NCI-H446 treated with DMSO at 0.1 percent for 48 hours (cell line): Measurements from ENCODE around the gene GPR107.

Experiments used
- DNase-seq: peaks from one replicate; lab custom pipeline; 2025; lab: John Stamatoyannopoulos, UW

GPR107 gene

GRCh38 chr9:130110166-130110565 is 56.5 kb downstream of the GPR107 start:
- DNase-seq, result no peak

GRCh38 chr9:130110596-130111021 is 56.9 kb downstream of the GPR107 start:
- DNase-seq, result no peak

- no peak for DNase-seq
Measured at GRCh38 chr9:130111786-130112537, 58.3 kb downstream of the GPR107 start.

GRCh38 chr9:130112538-130113151 is 58.9 kb downstream of the GPR107 start:
- no peak for DNase-seq

DNA sequence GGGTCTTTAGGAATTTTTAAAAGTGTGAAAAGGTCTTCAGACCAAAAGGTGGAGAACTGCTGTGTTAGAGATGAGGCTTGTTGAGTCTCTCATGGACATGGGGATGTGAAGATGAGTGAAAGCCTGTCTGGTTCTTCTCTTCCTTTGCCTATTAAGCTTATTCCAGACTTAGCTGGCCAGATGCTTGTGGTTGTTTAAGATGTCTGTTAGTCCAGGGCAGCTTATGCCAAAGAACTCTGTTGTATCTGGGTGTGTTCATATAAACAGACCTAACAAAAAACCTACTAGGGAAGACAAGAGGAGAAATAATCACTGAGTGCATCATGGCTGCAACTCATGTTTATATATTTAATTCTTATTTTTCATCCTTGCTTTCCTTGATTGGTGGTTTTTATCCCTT is 61.0 kb downstream of the GPR107 start:
- no peak for DNase-seq

DNA sequence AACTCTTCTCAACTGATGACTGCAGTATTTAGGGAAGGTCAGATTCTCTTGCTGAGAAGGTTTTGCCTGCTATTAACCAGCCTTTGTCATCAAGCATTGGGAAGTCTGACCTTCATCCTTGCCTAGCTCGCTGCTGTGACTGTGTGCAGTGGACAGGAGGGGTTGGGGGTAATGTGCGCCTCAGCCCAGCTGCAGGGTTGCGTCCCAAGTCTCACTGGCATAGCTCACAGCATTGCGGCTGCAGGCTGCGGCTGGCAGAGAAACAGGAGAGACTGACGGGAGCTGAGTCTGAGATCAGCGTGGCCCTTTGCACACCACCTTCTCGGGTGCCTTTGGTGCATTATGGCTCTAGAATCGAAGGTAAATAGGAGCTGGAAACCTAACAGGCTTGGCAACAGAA is 62.6 kb downstream of the GPR107 start:
- DNase-seq, result no peak

DNA sequence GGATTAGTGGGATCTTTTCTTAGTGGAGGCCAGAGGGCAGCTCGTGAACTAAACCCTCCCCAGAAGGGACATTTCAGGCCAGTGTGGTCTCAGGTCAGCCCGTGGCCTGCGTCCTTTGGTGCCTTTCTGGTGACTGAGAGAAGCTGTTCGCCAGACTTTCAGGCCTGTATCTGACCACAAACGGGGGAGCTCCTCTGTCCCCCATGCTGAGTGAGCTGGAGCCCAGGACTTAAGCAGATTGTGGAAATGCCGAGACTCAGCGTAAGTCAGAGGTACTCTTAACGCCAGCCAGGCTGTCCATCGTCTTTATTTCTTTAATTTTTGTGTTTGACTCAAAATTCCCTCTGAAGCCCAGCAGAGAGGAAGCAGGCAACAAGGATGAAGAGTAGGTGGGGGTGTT is 63.7 kb downstream of the GPR107 start:
- no peak for DNase-seq

GRCh38 chr9:130117816-130118632 is 64.3 kb downstream of the GPR107 start:
- peak; percentile 20 for DNase-seq

DNA sequence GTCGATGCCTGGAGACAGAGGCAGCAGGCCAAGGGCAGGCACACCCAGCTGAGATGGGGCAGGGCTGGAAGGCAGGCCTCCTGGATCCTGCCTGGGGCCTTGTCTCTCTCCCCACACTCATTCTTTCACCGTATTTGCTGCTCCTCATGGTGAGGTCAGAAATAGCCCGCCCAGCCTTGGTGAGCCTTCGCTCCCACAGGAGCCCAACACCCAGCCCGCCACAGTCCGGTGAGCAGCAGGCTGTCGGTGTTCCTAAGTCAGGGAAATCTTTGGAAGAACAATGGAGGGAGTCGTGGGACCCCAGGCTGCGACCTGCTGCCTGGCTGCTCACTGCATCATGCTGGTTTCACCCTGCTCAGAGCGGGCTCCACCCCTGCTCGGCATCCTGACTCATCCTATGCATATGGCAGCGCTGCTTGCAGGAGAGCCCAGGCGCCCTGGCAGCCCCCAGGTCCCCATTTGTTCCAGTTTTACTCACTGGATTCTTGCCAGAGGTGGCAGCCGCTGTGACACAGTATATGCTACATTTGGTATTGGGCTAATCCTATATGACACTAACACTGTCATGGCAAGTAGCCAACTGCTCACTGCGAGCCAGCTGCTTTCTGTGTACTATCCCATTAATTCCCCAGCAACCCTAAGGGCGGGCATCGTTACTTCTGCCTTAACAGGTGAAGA is 65.3 kb downstream of the GPR107 start:
- peak; percentile 89 for DNase-seq

- DNase-seq, result no peak
Measured at GRCh38 chr9:130119519-130120298, 66.0 kb downstream of the GPR107 start.

- no peak for DNase-seq
Measured at GRCh38 chr9:130120299-130120587, 66.5 kb downstream of the GPR107 start.

DNA sequence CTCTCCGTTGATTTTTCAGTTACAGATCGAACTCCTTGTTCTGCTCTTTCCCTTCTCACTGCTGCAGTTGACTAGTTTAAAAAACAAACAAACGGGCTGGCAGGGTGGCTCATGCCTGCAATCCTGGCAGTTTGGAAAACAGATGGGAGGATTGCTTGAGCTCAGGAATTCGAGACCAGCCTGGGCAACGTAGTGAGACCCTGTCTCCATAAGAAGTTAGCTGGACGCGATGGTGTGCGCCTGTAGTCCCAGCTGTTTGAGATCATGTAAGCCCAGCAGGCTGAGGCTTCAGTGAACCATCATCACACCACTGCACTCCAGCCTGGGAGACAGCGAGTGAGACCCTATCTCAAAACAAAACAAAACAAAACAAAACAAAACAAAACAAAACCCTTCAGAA is 67.1 kb downstream of the GPR107 start:
- no peak for DNase-seq

- DNase-seq, result no peak
Measured at GRCh38 chr9:130122456-130122855, 68.8 kb downstream of the GPR107 start.

DNA sequence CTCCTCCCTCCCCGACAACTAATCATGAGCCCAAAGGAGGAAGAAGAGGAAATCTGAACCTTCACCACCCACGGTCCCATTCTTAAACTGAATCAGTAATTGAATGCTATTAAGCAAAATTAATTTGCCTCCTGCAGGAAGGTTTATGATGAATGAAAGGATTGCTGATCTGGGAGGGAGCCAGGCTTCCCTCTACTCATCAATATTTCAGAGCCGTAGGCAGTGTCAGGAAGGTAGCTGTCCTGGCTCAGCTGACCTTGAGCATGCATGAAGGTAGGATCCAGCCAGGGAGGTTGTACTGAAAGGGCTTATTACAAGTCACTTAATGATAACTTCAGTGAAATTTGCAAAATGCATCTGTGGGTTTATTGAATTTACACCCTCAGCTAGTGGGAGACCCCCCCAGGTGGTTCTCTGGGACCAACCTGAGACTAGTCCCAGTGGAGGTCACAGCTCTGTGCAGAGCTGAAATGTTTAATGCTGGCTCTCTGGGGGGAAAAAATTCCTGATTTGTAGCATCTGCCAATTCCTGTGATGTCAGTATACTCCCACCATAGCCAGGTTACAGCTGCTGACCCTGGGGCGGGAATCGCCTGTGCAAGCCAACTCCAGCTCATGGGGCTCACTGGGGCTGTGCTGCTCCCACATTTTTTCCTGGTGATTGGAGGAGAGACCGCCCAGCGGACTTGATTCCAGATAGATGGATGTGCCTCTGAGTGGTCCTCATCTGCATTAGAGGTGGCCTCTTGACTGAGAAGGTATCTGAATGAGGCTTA is 70.6 kb downstream of the GPR107 start:
- DNase-seq, result no peak

- DNase-seq, result no peak
Measured at GRCh38 chr9:130126721-130127433, 73.2 kb downstream of the GPR107 start.

DNA sequence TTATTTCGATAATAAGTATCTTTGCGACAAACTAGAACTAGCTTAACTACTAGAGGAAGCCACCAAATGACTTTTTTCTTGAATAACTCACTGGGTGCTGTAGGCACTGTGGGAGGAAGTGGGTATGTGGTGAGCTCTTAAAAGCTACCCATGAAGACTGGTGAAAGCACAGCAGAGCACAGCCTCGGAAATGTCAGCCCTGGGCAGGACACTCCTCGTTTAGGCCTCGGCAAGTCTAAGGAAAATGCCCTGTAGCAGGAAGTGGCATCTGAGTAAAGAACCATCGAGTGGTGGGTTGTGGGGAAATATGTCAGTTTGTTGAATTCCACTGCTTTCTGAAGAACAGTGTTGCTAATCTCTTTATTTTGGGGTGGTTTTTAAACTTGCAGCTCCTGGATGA is 74.5 kb downstream of the GPR107 start:
- no peak for DNase-seq

DNA sequence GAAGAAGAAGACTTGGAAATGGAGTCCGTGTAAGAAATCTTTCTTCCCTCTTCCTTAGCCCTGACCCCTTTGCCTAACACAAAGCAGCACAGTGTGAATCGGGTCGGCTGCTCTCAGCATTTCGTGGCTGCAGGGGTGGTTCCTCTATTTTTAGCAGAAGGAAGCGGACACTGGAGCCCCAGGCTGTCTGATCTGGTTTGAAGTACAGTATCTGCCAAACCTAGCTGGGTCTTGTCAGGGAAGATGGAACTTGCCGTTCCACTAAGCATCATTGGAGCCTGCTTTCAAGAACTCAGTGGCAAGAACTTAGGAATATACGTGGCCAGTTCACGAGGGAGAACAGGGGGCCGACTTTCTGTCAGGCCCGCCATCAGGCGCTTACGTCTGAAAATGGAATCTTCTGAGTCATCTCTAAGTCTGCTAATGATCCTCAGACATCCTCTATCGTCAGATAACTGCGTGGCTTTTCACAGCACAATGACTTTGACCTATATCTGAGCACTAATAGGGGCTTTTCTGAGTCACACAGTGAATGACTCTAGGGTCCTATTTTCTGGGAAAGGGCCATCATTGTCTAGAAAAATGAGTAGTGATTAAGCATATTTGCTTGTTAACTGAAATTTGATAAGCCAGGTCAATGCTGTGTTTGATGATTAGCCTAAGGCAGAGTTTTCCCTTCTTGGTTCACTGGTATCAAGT is 75.2 kb downstream of the GPR107 start:
- DNase-seq, result no peak

DNA sequence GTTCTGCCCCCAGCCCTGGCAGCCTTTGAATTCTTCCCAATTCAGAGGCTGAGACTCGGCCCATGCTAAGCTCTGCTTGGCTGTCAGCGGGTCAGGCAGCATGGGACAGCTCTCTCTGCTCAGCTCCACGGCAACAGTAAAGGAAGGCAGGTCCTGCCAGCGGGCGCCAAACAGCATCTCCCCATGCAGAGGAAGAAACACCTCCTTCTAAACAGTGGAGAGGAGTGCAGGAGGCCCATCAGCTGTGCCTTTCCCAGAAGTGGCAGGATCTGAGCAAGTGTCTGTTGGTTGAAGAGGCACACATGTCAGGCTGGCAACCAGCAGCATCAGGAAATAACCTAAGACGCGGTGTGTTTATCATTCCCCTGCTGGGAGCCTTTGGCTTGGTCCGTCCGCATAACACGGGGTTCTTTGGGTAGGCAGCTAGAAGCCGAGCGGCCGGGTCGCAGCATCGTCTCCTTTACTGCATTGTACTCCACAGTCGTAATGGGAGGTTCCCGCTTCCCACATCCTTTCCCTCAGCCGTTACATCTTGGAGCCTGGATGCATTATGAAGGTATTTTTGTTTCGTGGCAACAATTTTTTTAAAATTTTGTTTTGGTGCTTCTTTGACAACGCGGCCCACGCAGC is 75.8 kb downstream of the GPR107 start:
- DNase-seq, result no peak

- no peak for DNase-seq
Measured at GRCh38 chr9:130132746-130133145, 79.0 kb downstream of the GPR107 start.
